ENCODE measurements around the gene ZC3H13. TPM values are rescaled to one million over a fixed set of nuclear protein-coding genes. Genes with fewer than 3 reads are reported as not detected.

ZC3H13 gene
- 39.3 and 44.3 TPM in 2 replicates for total RNA-seq
- long read RNA-seq, partial matches to known transcripts = 85 of 135 reads
- long read RNA-seq, other reads (novel, unspliced or antisense) = 50 of 135 reads

GRCh38 chr13:46052319-46053161, at the start of gene ZC3H13:
ZC3H13 (minus strand) TSS chr13:46052746; CDS start chr13:46045507, 7,239 bp downstream.
- H3K4me1 Mint-ChIP-seq (ENCODE audit: unreplicated experiment) = peaks cover 36% of the 10 kb centered on the region

DNA sequence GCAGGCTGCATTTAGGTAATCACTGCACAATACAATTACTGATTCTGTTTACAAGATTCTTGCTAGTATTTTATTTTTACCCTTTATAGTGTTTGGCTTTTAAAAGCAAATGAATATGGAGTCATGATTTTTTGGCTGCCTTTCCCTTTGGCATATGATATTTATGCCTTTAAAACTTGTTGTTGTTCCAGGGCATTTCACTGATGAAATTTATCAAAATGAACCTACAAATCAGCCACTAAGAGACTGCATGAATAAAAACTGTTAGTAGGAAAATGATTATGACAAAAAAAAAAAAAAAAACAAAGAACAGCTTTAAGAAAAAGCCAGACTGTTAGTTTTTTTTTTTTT, 49.7 kb upstream of the ZC3H13 start:
- H3K36me3 Mint-ChIP-seq (ENCODE audit: unreplicated experiment) = no peaks in the 10 kb centered on the region
- H3K27ac Mint-ChIP-seq (ENCODE audit: unreplicated experiment) = no peak overlapping the region
- no peak for TF ChIP-seq CTCF (IDR thresholded peaks at IDR 0.05)
- H3K27me3 Mint-ChIP-seq (ENCODE audit: unreplicated experiment) = peaks cover 29% of the 10 kb centered on the region
- no peaks in the 10 kb centered on the region for H3K9me3 Mint-ChIP-seq (ENCODE audit: unreplicated experiment)
- no peak for DNase-seq (ENCODE audit: extremely low spot score, unreplicated experiment)
- H3K4me3 Mint-ChIP-seq (ENCODE audit: unreplicated experiment) = no peak overlapping the region
- H3K4me1 Mint-ChIP-seq (ENCODE audit: unreplicated experiment) = no peaks in the 10 kb centered on the region

More at GRCh38 chr13:46052319-46053161, at the start of gene ZC3H13:
- H3K4me3 Mint-ChIP-seq (ENCODE audit: unreplicated experiment) = peak within 1 kb of the TSS; percentile 94
- H3K27me3 Mint-ChIP-seq (ENCODE audit: unreplicated experiment) = peaks cover 12% of the 10 kb centered on the region
- peak; percentile 96 for DNase-seq (ENCODE audit: extremely low spot score, unreplicated experiment)
- peaks cover 2% of the 10 kb centered on the region for H3K36me3 Mint-ChIP-seq (ENCODE audit: unreplicated experiment)
- H3K9me3 Mint-ChIP-seq (ENCODE audit: unreplicated experiment) = no peaks in the 10 kb centered on the region
- TF ChIP-seq CTCF (IDR thresholded peaks at IDR 0.05) = peak; percentile 49
- peak within 1 kb of the TSS; percentile 99 for H3K27ac Mint-ChIP-seq (ENCODE audit: unreplicated experiment)

DNA sequence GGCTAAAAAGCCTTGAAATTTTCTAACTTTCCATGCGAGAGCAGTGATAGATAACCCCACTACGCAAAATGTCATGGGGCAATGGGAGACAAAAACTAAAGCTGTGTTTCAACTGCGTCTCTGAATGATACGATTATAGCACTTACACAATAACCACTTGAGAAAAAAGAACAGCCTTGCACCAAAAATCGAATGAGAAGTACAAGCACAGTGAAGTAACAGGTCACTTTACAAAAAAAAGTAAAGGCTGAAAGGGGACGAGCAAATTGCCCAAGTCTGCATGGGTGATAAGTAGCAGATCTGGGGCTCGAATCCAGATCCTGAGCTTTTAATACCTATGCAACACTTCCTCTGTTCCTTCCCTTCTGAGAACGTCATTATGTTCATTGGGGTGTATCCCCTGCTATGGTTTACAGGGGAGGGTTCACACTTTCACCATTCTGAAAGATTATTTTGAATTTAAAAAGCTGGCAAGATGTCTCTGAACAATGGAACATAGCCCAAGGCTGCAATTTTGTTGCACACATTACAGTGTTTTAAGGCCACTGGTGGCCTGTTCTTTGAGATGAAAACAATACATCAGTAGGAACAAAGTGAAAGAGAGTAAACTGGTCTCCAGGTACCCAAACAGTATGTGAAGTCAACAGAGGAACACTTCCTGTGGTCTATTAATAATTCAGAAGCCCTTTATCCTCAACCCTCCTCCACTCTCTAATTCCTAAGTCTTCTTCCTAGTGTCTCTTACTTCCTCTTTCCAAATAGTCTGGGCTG, 49.1 kb upstream of the ZC3H13 start:
- Mint-ChIP-seq H3K36me3 (ENCODE audit: unreplicated experiment) (no peaks in the 10 kb centered on the region), H3K4me1 (ENCODE audit: unreplicated experiment) (no peaks in the 10 kb centered on the region), H3K4me3 (ENCODE audit: unreplicated experiment) (no peak overlapping the region), H3K27me3 (ENCODE audit: unreplicated experiment) (peaks cover 24% of the 10 kb centered on the region), H3K9me3 (ENCODE audit: unreplicated experiment) (no peaks in the 10 kb centered on the region), H3K27ac (ENCODE audit: unreplicated experiment) (no peak overlapping the region)
- TF ChIP-seq CTCF (IDR thresholded peaks at IDR 0.05) = no peak
- DNase-seq (ENCODE audit: extremely low spot score, unreplicated experiment) = no peak

GRCh38 chr13:46101002-46101401, 48.5 kb upstream of the ZC3H13 start:
- Mint-ChIP-seq H3K4me1 (ENCODE audit: unreplicated experiment) (no peaks in the 10 kb centered on the region), H3K4me3 (ENCODE audit: unreplicated experiment) (no peak overlapping the region), H3K9me3 (ENCODE audit: unreplicated experiment) (no peaks in the 10 kb centered on the region), H3K27ac (ENCODE audit: unreplicated experiment) (no peak overlapping the region), H3K36me3 (ENCODE audit: unreplicated experiment) (no peaks in the 10 kb centered on the region), H3K27me3 (ENCODE audit: unreplicated experiment) (peaks cover 21% of the 10 kb centered on the region)
- no peak for DNase-seq (ENCODE audit: extremely low spot score, unreplicated experiment)
- TF ChIP-seq CTCF (IDR thresholded peaks at IDR 0.05) = no peak
